DOHH2 (cell line): ENCODE data around the gene SIVA1.
"Not testable (repeated sequence)": the region's sequence is repeated elsewhere in the genome, so short reads cannot be mapped to it uniquely, and the experiment has no call there.

Experiments used
- H3F3A ChIP-seq: fragments of 200-600 bp; sonication (generic), shearing (Covaris generic); 2 replicates; pipeline ENCODE4 v1.6.0; 2016; ENCODE audit warnings: antibody characterized with exemption, mild to moderate bottlenecking; ENCODE audit not compliant: control insufficient read depth, insufficient read depth
- H3K27ac ChIP-seq: fragments of 200-600 bp; sonication (generic); 2 replicates; pipeline ENCODE4 v1.5.1; 2014; ENCODE audit warnings: low read depth, mild to moderate bottlenecking, low read length, moderate library complexity
- H3K27me3 ChIP-seq: fragments of 200-600 bp; sonication (generic); 2 replicates; pipeline ENCODE4 v1.6.1; 2014; ENCODE audit warnings: mild to moderate bottlenecking, low read length, mixed read lengths; ENCODE audit not compliant: control insufficient read depth
- H3K36me3 ChIP-seq: fragments of 200-600 bp; sonication (generic); 2 replicates; pipeline ENCODE4 v1.6.1; 2014; ENCODE audit warnings: mild to moderate bottlenecking, low read length, moderate library complexity, mixed read lengths; ENCODE audit not compliant: control insufficient read depth
- H3K4me1 ChIP-seq: fragments of 200-600 bp; sonication (generic); 2 replicates; pipeline ENCODE4 v1.6.1; 2014; ENCODE audit warnings: mild to moderate bottlenecking, low read length, mixed read lengths; ENCODE audit not compliant: control insufficient read depth
- H3K4me2 ChIP-seq: fragments of 200-600 bp; sonication (generic); 2 replicates; pipeline ENCODE4 v1.6.0; 2014; ENCODE audit warnings: mild to moderate bottlenecking, low read length, moderate library complexity
- H3K4me3 ChIP-seq: fragments of 200-600 bp; sonication (generic); 2 replicates; pipeline ENCODE4 v1.5.1; 2014; ENCODE audit warnings: mild to moderate bottlenecking, low read length, mixed read lengths
- H3K79me2 ChIP-seq: fragments of 200-600 bp; sonication (generic); 2 replicates; pipeline ENCODE4 v1.6.1; 2014; ENCODE audit warnings: mild to moderate bottlenecking, low read length, mixed read lengths; ENCODE audit not compliant: control insufficient read depth
- H3K9me2 ChIP-seq: fragments of 200-600 bp; sonication (generic); replicated peaks from 2 replicates; pipeline ENCODE4 v1.6.1; 2014; ENCODE audit warnings: mild to moderate bottlenecking, low read length, mixed read lengths; ENCODE audit not compliant: control insufficient read depth
- H3K9me3 ChIP-seq: fragments of 200-600 bp; sonication (generic); 2 replicates; pipeline ENCODE4 v1.6.1; 2014; ENCODE audit warnings: antibody characterized with exemption, low read length, mixed read lengths; ENCODE audit not compliant: control insufficient read depth, insufficient read depth
- H4K20me1 ChIP-seq: fragments of 200-600 bp; sonication (generic); 2 replicates; pipeline ENCODE4 v1.6.0; 2014; ENCODE audit warnings: low read depth, mild to moderate bottlenecking, antibody characterized with exemption, low read length, moderate library complexity; ENCODE audit not compliant: control insufficient read depth, insufficient read depth
- CTCF ChIP-seq: fragments of 200-600 bp; sonication (generic); IDR thresholded peaks from one replicate; pipeline ENCODE4 v1.5.1; 2014; ENCODE audit warnings: antibody characterized with exemption, mild to moderate bottlenecking, low read depth, low read length; ENCODE audit not compliant: poor library complexity, severe bottlenecking
- EZH2phosphoT487 ChIP-seq: fragments of 200-600 bp; sonication (generic); IDR thresholded peaks from 2 replicates; pipeline ENCODE4 v1.6.1; 2017; ENCODE audit warnings: borderline replicate concordance, mild to moderate bottlenecking, antibody characterized with exemption, low read length, moderate library complexity, mixed read lengths

SIVA1 gene

GRCh38 chr14:104750056-104750752, 2.7 kb upstream of the SIVA1 start:
- H3K4me1 ChIP-seq = peaks cover 28% of the 10 kb centered on the region
- no peak for TF ChIP-seq CTCF
- TF ChIP-seq EZH2phosphoT487 = no peak
- no peak overlapping the region for H3K4me2 ChIP-seq
- H3K9me2 ChIP-seq = no peaks in the 10 kb centered on the region
- H4K20me1 ChIP-seq = peaks cover 15% of the 10 kb centered on the region; the same call in 1 of the 2 replicates
- H3K27ac ChIP-seq = no peak overlapping the region
- H3K27me3 ChIP-seq = peaks cover 7% of the 10 kb centered on the region; the same call in 1 of the 2 replicates
- H3F3A ChIP-seq = no peaks in the 10 kb centered on the region; the same call in 1 of the 2 replicates
- peaks cover 4% of the 10 kb centered on the region; the same call in 1 of the 2 replicates for H3K9me3 ChIP-seq
- H3K4me3 ChIP-seq = no peak overlapping the region
- H3K79me2 ChIP-seq = peaks cover 23% of the 10 kb centered on the region
- H3K36me3 ChIP-seq = peaks cover 21% of the 10 kb centered on the region

GRCh38 chr14:104750753-104751057, 2.2 kb upstream of the SIVA1 start:
- not testable (repeated sequence) for H3K27ac ChIP-seq

GRCh38 chr14:104751539-104752422, 1.2 kb upstream of the SIVA1 start:
- Histone ChIP-seq H3K4me3 (peak overlapping the region; percentile 94), H3F3A (no peaks in the 10 kb centered on the region; the same call in 1 of the 2 replicates), H3K9me2 (no peaks in the 10 kb centered on the region), H3K4me1 (peaks cover 20% of the 10 kb centered on the region), H3K27me3 (peaks cover 7% of the 10 kb centered on the region; the same call in 1 of the 2 replicates), H3K36me3 (peaks cover 37% of the 10 kb centered on the region), H3K4me2 (peak overlapping the region; percentile 88), H3K27ac (peak overlapping the region; percentile 63), H4K20me1 (peaks cover 16% of the 10 kb centered on the region; the same call in 1 of the 2 replicates), H3K9me3 (peaks cover 4% of the 10 kb centered on the region; the same call in 1 of the 2 replicates), H3K79me2 (peaks cover 39% of the 10 kb centered on the region)
- TF ChIP-seq EZH2phosphoT487 (no peak), CTCF (no peak)

More at GRCh38 chr14:104750753-104751057, 2.2 kb upstream of the SIVA1 start:
- H3K9me3 ChIP-seq, H3K4me3 ChIP-seq, H3K4me2 ChIP-seq, H3K27me3 ChIP-seq, H3F3A ChIP-seq, H3K9me2 ChIP-seq: not testable (repeated sequence)
- H3K36me3 ChIP-seq = peaks cover 26% of the 10 kb centered on the region
- H3K79me2 ChIP-seq = peaks cover 28% of the 10 kb centered on the region
- peaks cover 16% of the 10 kb centered on the region; the same call in 1 of the 2 replicates for H4K20me1 ChIP-seq
- H3K4me1 ChIP-seq = peaks cover 28% of the 10 kb centered on the region
